UCSD-AML1 (cell line): Measurements from ENCODE around the gene CFAP221.

Experiments
- DNase-seq: peaks from one replicate; lab custom pipeline; 2025; ENCODE audit not compliant: unreplicated experiment; lab: John Stamatoyannopoulos, UW

The CFAP221 gene

GRCh38 chr2:119679526-119679837 lies 135.2 kb downstream of the CFAP221 start:
- no peak for DNase-seq

- DNase-seq, result no peak
Observed at GRCh38 chr2:119679846-119680245, 135.6 kb downstream of the CFAP221 start.

- DNase-seq, result no peak
Observed at GRCh38 chr2:119680457-119681202, 136.4 kb downstream of the CFAP221 start.

- no peak for DNase-seq
Observed at GRCh38 chr2:119681203-119681867, 137.1 kb downstream of the CFAP221 start.

- no peak for DNase-seq
Observed at GRCh38 chr2:119681868-119682220, 137.6 kb downstream of the CFAP221 start.

GRCh38 chr2:119682578-119682977 lies 138.3 kb downstream of the CFAP221 start:
- DNase-seq, result no peak

GRCh38 chr2:119683074-119683712 lies 138.9 kb downstream of the CFAP221 start:
- DNase-seq, result no peak

- DNase-seq, result no peak
Observed at GRCh38 chr2:119683713-119684443, 139.6 kb downstream of the CFAP221 start.

- no peak for DNase-seq
Observed at GRCh38 chr2:119684518-119684917, 140.3 kb downstream of the CFAP221 start.

- no peak for DNase-seq
Observed at GRCh38 chr2:119688616-119689015, 144.4 kb downstream of the CFAP221 start.

- DNase-seq, result no peak
Observed at GRCh38 chr2:119689218-119689617, 145.0 kb downstream of the CFAP221 start.

GRCh38 chr2:119691189-119691588 lies 146.9 kb downstream of the CFAP221 start:
- DNase-seq, result no peak

- no peak for DNase-seq
Observed at GRCh38 chr2:119691651-119692245, 147.5 kb downstream of the CFAP221 start.

- DNase-seq, result no peak
Observed at GRCh38 chr2:119692310-119692709, 148.1 kb downstream of the CFAP221 start.

- no peak for DNase-seq
Observed at GRCh38 chr2:119692954-119693353, 148.7 kb downstream of the CFAP221 start.

- DNase-seq, result no peak
Observed at GRCh38 chr2:119693567-119693966, 149.3 kb downstream of the CFAP221 start.

- no peak for DNase-seq
Observed at GRCh38 chr2:119693967-119694366, 149.7 kb downstream of the CFAP221 start.

- DNase-seq, result no peak
Observed at GRCh38 chr2:119694470-119694844, 150.2 kb downstream of the CFAP221 start.

- no peak for DNase-seq
Observed at GRCh38 chr2:119694845-119695521, 150.7 kb downstream of the CFAP221 start.

- DNase-seq, result no peak
Observed at GRCh38 chr2:119696005-119696404, 151.8 kb downstream of the CFAP221 start.

GRCh38 chr2:119696494-119697030 lies 152.3 kb downstream of the CFAP221 start:
- DNase-seq, result no peak
